ENCODE measurements around the gene SCNM1. TPM values are rescaled to one million over a fixed set of nuclear protein-coding genes. Genes with fewer than 3 reads are reported as not detected.

Gene SCNM1
- 10 to 100 TPM; 37.5 to 41.7 (median 38.9) TPM for polyA plus RNA-seq (ENCODE audit: insufficient read length in 4 of 4)

GRCh38 chr1:151165738-151166504, at the start of gene SCNM1, which contains the start of gene LYSMD1:
SCNM1 (plus strand) TSS chr1:151166144; CDS start chr1:151166153, 9 bp downstream.
LYSMD1 (minus strand) TSS chr1:151165902; CDS start chr1:151165258, 644 bp downstream.
- DNase-seq (ENCODE audit: low read depth in 4 of 4, low spot score in 3 of 4) = peak; percentile 96 to 99 (median 98)

GRCh38 chr1:151124763-151125403, 41.1 kb upstream of the SCNM1 start:
- DNase-seq (ENCODE audit: low read depth in 4 of 4, low spot score in 3 of 4) = no peak

- DNase-seq (ENCODE audit: low read depth in 4 of 4, low spot score in 3 of 4) = no peak
Measured at GRCh38 chr1:151128800-151129199, 37.1 kb upstream of the SCNM1 start.

- DNase-seq (ENCODE audit: low read depth in 4 of 4, low spot score in 3 of 4) = peak; percentile 74 to 88 (median 85)
Measured at GRCh38 chr1:151130987-151131586, 34.9 kb upstream of the SCNM1 start.

GRCh38 chr1:151131701-151132334, 34.1 kb upstream of the SCNM1 start:
- no peak for DNase-seq (ENCODE audit: low read depth in 4 of 4, low spot score in 3 of 4)

DNA sequence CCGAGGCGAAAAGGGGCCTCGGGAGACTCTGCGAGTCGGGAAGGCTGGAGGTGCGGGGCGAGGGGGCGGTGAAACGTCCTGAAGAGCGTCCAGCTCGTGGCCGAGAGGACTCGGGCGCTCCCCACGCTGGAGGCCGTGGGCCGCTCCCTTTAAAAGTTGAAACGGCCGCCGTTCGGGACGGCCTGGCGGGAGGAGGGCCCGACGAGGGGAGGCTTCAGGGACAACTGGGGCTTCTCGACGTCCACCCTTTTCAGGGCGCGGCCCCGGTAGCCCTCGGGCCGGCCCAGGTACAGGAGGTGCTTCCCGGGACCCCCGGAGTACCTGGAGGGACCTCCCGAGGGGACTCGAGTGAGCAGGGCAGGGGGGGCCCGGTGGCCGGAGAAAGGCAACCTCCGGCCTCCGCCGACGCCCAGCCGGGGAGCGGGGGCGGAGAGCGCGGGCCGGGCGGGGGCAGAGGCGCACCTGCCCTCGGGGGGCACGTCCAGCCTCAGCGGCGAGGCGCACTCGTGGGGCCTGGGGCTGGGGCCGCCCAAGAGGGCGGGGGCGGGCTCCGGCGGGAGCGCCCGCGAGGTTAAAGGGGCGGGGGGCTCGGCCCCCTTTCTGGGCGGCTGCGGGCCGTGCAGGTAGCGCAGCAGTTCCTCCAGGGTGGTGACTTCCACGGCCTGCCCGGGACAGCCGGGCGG, 33.5 kb upstream of the SCNM1 start:
- DNase-seq (ENCODE audit: low read depth in 4 of 4, low spot score in 3 of 4) = no peak

DNA sequence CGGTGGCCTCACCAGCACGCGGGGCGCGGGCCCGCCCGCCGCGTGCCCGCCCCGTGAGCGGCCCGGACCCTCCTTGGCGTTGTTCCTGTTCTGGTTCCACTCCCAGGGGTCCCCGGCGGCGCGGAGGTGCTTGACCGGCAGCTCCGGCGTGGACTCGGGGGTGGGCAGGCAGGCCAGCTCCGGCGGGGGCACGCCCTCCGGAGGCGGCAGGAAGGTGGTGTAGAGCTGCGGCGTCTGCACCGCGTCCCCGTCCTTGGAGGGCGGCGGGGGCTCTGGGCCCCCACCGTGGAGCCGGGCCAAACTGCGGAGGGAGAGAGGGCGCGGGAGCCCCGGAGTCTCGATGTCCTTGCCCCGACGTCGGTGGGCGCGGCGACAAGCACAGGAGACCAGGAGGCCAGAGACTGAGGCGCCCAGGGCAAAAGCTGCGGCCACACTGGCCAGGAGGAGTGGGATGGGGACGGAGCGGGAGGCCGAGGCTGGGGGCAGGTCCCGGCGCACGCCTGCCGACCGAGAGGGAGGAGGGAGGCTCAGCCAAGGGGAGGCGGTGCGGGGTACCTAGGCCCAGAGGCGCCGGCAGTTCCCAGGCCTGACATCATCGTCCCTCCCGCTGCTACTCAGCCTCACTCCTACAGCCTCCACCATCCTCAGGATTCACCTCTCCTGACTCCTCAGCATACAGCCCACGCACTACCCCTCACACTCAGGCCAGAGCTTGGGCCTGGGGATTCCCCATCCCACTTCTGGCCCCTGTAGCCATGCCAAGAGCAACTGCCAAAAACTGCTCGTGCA, 32.7 kb upstream of the SCNM1 start:
- DNase-seq (ENCODE audit: low read depth in 4 of 4, low spot score in 3 of 4) = no peak

GRCh38 chr1:151134396-151134795, 31.5 kb upstream of the SCNM1 start:
- no peak for DNase-seq (ENCODE audit: low read depth in 4 of 4, low spot score in 3 of 4)

GRCh38 chr1:151134991-151135390, 31.0 kb upstream of the SCNM1 start:
- DNase-seq (ENCODE audit: low read depth in 4 of 4, low spot score in 3 of 4) = no peak

DNA sequence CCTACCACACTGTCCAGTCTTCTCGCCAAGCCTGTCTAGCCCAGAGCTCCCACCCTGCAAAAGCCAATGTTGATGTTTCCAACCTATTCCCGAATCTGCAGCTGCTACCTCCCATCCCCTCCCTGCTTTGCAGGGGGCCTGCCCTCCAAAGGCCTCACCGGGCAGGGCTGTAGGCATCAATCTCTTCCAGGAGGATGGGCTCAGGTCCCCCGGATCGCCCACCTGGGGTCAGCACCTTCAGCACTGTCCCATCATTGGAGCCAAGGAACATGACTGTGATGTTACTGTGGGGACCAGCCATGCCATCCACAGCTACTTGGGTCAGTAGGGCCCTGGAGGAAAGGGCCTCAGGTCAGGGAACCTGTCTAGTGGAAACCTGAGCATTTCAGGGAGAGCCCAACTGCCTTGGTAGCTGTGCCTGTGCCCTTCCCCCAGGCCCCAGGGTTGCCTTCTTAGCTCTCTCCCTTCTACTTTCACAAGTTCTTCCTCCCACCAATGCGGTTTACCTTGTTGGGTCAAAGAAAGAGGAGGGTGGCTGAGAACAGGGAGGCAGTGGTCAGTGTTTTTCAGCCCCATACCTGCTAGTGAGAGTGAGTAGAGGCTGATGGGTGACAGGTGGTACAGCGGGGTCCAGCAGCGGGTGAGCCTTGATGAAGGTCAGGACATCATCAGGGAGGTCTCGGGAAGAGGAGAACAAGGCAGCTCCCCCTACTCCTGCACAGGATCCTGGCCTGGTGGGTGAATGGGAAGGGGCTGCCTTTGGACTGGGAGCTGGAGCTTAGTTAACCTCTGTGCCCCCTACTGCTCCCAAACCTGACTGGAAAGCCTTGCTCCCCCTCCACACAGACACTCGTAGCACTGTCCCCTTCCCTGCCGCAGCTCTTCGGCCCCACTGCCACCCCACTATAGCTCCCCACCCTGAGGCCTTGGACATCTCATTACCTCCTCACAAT, 30.2 kb upstream of the SCNM1 start:
- DNase-seq (ENCODE audit: low read depth in 4 of 4, low spot score in 3 of 4) = no peak

GRCh38 chr1:151137789-151138188, 28.2 kb upstream of the SCNM1 start:
- no peak for DNase-seq (ENCODE audit: low read depth in 4 of 4, low spot score in 3 of 4)

DNA sequence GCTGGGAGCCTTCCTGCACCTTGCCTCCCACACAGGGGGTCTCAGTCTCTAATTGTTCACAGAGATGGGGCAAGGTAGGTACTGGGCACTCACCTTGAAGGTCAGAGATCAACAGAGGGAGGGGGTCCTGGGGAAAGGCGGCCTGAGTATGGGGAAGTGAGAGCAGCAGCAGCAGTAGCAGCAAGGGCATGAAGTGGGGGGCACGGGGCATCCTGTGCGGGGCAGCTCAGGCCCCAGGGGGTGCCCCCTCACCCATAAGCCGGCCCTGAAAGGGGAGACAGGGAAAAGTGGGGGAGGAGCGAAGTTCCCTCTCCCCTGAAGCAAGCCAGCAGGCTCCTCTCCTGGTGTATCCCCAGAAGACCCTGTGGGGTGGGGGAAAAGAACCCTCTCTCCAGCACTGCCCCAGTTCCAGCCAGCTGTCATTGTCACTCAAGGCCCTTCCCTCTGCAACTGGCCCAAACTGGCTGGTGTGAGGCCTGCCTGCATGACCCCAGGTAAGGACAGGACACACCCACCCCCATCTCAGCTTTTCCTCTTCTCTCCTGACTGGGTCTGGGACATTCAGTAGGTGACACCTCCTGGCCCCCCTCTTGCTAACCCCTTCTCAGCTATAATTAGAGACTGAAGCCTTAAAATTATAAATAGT, 23.4 kb upstream of the SCNM1 start:
- no peak for DNase-seq (ENCODE audit: low read depth in 4 of 4, low spot score in 3 of 4)

- no peak for DNase-seq (ENCODE audit: low read depth in 4 of 4, low spot score in 3 of 4)
Measured at GRCh38 chr1:151143057-151143435, 22.9 kb upstream of the SCNM1 start.

- DNase-seq (ENCODE audit: low read depth in 4 of 4, low spot score in 3 of 4) = no peak
Measured at GRCh38 chr1:151143986-151144385, 22.0 kb upstream of the SCNM1 start.

DNA sequence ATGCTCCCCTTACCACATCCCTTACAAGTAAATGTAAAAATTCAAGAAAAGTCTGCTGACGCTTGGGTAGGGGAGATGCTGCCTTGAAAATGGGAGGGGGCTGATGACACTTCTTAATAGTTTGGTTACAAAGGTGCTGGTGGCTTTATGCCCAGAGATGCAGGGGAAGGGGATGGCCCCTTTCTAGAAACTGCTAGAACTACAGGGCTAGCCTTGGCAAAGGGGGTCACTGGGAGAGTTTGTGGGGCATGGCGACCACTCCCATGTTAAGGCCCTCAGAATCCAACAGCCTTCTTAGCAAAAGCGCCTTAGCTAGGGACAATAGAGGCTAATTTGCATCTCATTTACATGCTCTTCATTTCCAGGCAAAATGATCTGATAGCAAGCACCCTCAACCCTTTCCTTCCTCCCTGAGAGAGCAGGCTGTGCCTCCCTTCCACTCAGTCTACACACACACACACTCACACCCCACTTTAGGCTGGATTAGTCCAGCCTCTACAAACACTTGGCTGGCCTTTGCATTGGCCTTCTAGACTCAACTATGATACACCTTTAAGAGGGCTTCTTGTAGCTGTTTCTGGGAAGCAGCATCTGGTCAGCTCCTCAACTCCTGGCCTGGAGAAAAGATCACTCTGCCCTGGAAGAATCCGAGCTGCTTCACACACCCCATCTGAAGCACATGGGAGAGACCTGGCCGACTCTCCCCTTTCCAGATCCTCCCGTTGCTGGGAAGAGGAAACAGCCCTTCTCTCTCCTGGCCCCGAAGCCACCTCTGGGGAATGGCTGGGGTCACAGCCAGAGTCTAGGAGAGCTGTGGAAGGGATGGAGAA, 21.3 kb upstream of the SCNM1 start:
- no peak for DNase-seq (ENCODE audit: low read depth in 4 of 4, low spot score in 3 of 4)

- no peak for DNase-seq (ENCODE audit: low read depth in 4 of 4, low spot score in 3 of 4)
Measured at GRCh38 chr1:151145304-151146071, 20.5 kb upstream of the SCNM1 start.

GRCh38 chr1:151146072-151146411, 19.9 kb upstream of the SCNM1 start:
- DNase-seq (ENCODE audit: low read depth in 4 of 4, low spot score in 3 of 4) = no peak
